Activated CD4-positive, alpha-beta T cell treated with anti-CD3 and anti-CD28 coated beads for 24 hours (primary cell): ENCODE results near the gene ZMYND10.

Experiments
- DNase-seq, 2 donors: peaks; one replicate each; pipeline ENCODE4 v3.0.0-alpha.2; 2020; ENCODE audit warnings: low read depth in 2 of 2

The ZMYND10 gene

DNA sequence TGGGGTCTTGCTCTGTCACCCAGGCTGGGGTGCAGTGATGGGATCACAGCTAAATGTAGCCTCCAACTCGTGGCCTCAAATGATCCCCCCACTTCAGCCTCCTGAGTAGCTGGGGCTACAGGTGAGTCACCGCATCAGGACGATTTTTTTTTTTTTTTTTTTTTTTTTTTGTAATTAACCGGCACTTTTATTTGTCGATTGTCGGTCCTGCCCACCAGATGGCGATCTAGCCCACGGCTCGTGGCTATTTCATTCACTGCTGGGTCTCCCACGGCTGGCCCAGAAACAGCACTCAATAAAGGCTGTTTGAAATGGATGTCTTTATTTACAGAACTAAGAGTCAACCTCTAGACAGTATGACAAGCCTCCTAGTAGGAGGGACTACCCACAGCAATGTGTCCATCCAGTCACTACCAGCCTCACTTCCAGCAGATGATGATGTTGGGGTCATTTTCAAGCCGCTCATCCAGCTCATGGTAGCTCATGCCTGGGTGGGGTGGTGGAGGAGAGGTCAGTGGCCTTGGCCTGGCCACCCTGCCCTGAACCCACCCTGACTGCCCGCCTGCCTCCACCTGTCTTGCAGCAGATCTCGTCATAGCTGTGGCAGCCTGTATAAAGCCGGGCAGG is 1.8 kb upstream of the ZMYND10 start:
- DNase-seq = peak; percentile 58 to 64

DNA sequence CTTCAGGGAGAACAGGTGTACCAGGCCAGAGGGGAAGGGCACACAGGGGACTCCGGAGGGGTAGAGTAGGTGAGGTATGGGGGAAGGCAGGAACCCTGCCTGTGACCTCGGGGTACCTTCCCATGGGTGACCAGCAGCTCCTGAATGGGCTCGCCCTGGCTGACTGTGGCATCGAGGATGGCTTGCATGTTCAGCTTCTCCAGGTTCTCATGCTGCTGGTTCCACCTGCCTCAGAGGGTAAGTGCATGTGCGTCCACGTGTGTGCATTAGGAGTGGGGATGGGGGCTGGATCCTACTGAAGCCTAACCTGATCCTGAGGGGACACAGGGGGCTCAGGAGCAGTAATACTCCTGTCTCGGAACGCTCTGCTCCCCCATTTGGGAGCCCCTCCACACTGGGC is 524 bp downstream of the ZMYND10 start:
- DNase-seq = no peak

DNA sequence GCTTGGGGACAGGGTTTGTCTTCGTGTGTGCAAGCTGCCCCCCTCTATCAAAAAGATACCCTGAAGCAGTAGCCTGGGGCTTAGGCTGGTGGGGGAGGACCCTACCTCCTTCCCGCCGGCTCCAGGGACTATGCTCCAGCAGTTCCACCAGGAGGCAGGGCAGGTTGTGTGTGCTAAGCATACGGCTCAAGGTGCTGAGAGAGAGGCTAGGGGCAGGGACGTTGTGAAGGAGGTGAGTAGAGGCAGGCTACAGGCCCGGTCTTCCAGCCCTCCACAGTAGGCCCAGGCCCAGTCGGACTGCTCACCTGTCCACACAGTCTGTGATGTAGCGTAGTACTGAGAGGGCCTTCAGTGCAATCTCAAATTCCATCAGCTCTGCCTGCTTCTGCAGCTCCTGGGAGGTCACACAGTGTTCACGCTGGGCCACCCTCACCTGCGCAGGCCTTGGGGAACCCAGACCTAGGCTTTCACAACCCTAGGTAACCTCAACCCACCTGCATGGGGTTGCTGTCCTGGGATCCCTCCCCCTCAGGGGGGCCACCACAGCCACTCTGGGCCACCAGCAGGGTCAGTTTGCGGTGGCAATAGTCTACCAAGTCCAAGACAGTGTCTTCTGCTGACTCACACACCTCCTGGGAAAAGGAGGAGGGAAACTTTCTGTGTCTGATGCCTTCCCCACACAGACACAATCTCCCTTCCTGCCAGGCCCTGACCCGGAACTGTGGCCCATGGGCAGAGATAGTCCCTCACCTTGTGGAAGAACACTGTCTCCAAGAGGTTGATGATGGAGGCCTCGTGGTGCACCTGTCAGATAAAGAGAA is 2.5 kb downstream of the ZMYND10 start:
- DNase-seq = no peak

DNA sequence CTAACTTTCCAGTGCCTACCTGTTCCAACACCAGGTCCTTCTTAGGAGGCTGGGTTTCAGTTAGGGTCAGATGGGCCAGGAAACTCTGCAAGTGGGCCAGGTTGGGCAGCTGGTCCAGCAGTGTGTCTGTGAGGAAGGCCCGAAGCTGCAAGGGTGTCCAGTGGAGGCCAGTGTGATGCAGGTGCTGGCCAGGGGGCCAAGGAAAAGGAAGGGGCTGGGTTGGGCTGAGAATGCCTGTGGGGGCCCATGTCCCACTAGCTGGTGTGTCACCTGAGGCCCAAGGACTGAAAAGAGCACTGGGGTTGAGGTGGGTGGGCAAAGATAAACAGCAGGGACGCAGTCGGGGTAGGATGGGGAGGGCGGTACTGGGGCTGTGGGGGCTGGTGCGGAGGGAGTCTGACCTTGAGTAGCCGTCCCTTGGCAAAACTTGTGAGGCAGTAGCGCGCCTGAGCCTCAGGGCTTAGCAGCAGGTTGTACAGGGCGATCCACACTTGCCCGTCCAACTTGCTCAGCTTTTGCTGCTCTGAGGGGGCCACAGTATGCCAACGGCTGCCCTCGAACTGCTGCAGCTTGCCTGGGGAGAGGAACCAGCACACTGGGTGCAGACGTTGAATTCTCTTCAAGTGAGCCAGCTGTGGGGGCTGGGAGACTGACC is 3.4 kb downstream of the ZMYND10 start:
- no peak for DNase-seq

DNA sequence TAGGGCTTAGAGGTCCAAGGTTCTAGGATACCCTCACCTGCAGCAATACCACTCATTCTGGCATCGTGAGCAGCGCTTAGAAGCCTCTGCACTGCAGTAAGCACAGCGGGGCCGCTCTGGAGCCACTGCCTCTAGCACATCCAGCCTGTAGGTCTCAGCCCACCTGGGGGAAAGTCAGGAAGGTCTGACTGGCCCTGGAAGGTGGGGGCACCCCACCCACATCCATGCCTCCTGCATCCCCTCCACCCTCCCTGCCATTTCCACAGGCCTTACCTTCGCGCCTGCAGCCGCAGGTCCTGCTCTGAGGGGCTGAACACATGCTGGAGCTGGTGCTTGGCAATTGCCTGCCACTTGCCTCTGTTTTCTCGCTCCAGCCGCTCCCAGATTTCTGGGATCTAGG is 4.0 kb downstream of the ZMYND10 start:
- no peak for DNase-seq

DNA sequence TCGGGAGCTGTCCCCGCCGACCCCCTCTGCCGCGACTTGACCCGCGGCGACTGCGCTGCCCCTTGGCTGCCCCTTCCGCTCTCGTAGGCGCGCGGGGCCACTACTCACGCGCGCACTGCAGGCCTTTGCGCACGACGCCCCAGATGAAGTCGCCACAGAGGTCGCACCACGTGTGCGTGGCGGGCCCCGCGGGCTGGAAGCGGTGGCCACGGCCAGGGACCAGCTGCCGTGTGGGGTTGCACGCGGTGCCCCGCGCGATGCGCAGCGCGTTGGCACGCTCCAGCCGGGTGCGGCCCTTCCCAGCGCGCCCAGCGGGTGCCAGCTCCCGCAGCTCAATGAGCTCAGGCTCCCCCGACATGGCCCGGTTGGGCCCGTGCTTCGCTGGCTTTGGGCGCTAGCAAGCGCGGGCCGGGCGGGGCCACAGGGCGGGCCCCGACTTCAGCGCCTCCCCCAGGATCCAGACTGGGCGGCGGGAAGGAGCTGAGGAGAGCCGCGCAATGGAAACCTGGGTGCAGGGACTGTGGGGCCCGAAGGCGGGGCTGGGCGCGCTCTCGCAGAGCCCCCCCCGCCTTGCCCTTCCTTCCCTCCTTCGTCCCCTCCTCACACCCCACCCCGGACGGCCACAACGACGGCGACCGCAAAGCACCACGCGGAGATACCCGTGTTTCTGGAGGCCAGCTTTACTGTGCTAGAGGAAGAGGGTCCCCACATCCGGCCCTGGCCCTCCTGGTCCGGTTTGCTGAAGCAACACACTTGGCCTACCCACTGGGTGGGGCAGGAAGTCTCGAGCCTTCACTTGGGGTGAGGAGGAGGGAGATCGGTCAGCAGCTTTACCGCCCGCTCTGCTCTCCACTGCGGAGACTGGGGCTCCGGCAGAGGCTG is 4.8 kb downstream of the ZMYND10 start, which contains the start of gene RASSF1:
Gene RASSF1 (minus strand): TSS at position 389 of the 882 bp plus-strand sequence. CDS start 31 bp downstream, at position 358.
- peak in 1 of 2 donors; percentile 71 for DNase-seq

DNA sequence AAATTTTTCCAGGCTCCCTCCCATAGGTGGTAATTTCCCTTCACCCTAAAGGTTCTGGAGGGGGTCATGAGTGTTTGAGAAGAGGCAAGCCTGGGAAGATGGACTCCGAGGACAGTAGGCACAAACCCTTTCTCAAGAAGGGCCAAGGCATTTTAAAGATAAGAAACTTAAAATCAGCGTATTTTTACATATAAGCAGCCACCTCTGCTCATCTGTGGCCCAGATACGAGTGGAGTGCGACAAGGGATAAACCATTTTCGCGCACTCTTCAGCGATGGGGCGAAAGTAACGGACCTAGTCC is 5.4 kb downstream of the ZMYND10 start:
- no peak for DNase-seq

DNA sequence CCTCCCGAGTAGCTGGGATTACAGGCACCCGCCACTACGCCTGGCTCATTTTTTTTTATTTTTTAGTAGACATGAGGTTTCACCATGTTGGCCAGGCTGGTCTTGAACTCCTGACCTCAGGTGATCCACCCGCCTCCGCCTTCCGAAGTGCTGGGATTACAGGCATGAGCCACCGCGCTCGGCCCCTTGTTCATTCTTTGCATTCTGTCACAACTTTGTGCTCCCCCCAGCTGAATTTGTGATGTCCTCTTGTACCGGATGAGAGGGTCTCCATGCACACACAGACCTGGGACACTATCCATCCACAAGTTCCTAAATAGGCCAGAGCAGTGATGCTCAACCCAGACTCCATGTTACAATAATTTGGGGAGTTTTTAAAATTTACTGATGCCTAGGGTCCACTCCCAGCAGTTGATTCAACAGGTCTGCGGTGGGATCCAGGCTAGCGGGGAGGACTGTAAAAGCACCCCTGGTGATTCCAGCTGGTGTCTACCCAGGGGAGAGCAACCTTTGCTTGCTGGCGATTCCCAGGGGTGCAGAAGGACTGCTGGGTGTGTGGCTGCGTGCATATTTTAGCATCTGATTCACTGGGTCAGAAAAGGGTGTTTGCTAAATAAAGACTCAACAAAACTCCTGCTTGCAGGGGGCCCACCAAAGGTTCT is 5.9 kb downstream of the ZMYND10 start:
- no peak for DNase-seq

DNA sequence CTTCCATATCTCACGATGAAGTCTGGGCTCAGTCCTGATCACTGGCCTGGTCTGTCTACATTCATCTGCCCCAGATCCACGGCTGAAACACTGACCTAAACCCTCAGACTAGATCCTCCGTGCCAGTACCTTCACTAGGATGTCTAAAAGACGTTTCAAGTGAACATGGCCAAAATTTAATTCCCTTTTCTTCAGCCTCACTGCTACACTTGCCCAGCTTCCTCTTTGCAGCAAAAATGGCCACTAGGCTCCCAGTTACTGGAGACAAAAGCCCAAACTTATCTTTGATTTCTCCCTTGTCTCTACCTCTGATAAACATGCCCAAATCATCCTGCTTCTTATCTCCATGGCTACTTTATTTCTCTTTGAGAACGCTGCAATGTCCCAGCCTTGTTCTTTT is 6.6 kb downstream of the ZMYND10 start:
- no peak for DNase-seq

DNA sequence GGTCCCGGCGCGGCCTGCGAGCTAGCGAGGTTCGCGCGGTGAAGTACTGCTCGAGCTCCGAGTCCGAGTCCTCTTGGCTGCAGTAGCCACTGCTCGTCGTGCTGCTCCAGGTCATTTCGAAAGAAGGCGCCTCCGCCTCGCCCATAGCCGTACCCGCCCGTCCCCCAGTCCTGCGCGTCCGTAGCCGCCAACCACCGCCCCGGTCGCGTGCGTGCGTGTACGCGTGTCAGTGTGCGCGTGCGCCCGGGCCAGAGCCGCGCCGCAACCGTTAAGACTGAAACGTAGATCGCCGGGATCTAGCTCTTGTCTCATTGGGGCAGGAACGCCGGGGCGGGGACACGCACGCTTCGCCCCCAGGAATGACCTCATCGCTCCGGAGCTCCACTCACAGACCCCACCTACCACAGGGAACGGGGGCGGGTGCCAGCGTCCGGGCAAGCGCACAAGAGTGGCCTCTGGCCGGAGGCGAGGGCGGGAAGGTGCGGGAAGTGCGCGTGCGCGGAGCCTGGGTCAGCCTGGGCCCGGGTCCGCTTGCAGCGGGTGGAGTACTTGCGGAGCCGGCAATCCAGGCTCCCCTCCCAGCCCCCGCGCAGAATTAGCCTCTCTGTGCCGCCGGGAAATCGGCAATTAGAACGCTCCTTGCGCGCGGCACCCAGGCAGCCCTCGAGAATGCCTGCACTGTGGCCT is 8.2 kb downstream of the ZMYND10 start:
- DNase-seq = peak; percentile 94 to 97

DNA sequence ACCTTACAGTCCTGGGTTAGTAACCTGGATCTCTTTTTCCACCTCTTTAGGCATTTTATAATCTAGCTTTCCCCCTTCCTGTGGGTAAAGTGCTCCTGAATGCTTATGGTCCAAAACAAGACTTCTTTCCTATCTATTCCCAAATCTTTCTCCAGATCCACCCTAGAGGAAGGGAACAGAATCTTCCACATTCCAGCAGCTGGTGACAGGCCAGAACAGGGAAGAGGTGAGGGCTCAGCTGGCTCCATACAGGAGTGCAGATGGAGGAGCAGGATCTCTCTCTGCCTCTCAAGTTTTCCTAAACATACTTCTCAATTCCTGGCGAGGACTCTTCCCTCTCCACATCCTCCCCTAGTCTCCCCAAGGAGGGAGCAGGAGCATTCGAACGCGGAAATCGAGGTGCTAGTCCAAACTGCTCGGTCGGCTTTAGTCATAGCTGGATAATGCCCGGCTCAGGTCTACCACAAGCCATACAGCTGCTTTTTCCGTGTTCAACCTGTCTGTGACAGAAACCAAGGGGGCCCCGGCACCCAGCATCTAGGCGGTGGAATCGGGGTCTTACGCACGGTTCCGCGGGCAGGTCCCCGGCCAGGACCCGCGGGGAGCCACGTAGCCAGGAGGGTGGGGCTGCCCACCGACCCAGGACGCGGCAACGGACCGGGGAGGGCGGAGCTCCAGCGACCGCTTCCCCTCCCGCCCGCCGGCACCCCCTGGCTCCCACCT is 8.9 kb downstream of the ZMYND10 start:
- no peak for DNase-seq

DNA sequence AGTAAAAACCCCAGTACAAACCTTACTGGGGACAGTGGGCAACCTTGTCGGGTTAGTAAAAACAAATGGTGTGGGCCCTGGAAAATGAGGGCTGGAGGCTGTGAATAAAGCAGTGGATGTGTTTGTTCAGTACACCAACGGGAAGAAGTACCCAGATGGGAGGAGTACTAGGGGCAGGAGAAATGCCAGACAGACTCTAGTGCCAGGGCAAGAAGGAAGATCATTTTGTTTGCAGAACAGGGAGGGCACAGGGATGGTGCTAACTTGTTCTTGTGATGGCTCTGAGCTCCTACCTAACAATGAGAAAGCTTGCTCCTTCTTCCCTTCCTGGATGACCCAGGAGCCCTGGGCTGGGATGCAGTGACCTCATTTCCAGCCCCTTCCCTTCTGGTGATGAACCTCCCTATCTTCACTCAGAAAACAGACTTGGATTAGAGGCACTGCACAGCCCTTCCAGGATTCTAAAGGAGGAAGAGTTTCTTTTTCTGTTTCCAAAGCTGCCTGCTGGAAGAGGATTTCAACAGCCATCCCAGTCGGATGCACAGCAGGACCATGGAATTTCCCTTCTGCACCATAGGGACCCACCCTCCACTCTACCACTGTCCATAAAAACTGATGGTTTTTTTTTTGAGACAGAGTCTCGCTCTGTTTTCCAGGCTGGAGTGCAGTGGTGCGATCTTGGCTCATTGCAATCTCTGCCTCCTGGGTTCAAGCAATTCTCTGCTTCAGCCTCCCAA is 11.0 kb downstream of the ZMYND10 start:
- DNase-seq = no peak

DNA sequence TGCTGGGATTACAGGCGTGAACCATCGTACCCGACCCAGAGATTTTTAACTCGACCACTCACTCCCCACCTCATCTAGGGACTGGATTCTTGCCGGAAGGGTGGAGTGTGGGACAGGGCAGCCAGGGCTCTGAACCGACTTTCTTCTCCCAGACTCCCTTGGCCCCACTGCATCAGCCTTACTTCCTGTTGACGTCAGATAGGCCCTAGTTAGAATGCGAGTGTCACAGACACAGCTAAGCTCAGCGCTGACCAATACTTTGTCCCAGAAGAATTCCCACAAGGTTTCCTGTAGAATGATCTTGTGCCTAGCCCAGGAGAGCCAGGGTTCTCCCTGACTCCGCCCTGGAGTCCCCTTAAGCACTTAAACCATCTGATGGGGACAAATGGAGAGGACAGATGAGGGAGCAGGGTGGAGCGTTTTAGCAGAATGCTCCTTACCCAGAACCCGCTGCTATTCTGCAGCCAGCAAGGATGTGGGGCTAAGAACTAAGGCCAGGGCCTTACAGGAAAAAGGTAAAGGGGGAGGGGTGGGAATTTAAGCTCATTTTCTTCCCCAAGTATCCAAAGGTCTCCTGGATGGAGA is 11.7 kb downstream of the ZMYND10 start:
- DNase-seq = no peak

DNA sequence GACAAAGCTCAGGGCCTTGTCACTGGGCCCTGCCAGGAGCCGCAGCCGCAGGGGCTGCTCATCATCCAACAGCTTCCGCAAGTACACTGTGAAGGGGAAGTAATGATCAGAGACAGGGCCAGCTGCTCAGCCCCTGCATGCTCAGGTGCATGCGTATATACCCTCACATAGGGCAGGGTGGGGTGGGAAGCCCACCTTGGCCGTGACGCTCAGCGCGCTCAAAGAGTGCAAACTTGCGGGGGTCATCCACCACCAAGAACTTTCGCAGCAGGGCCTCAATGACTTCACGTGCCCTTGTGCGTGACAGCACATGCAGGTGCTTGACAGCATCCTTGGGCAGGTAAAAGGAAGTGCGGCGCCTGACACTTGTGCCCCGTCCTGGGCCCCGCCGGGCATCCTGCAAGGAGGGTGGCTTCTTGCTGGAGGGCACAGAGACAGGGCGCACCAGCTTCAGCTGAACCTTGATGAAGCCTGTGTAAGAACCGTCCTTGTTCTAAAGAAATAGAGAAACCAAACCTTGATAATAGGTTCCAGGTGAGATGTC is 14.1 kb downstream of the ZMYND10 start:
- no peak for DNase-seq

DNA sequence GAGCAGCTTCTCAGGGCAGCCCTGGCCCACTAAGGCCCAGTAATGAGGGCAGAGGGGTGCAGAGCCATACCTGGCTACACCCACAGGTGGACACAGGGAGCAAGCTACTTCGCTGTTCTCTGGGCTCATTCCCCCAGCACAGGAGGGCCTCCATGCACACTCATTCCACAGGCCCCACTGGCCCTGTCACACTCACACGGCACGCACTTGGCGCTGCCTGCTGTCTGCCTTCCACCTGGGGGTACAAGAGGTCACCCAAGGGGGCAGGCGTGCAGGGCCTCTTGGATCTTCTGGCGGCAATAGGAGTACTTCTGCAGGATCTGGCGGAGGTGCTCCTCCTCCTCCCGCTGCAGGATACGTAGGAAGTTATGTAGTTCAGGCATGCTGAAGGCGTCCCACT is 15.2 kb downstream of the ZMYND10 start:
- DNase-seq = no peak

DNA sequence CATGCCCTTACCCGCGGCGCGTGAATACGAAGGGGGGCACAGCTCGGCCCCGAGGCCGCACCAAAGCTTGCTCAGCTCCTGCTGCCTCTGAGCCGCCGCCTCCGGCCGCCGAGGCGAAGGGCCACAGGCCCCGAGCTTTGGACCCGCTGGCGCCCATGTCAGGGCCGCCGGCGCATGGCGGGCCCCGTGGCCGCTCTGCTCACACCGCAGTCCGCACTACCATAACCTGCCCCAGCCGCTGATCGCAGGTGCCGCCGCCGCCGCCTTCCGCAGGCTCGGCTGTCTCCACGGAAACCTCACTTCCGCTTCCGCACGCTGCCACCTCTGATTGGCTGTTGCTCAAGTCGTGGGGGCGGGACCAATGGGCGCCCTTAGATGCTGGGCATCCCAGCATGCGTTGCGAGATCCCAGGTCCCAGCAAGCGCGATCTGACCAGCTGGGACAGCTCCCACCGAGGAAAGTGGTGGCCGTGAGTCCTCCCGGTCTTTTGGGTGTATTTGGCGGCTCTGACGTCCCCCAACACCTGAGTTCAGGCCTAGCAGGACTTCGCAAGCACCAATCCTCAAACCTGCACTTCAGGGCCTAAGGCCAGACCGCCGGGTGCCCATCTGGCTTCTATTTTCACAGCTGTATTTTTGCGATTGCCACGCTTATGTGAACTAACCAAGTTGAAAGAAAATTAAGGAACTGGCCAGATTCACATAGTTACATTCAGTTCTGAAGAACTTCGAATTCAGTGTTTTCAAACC is 17.4 kb downstream of the ZMYND10 start, which contains the start of gene TUSC2:
Gene TUSC2 (minus strand): TSS at position 281 of the 749 bp plus-strand sequence. CDS start 124 bp downstream, at position 157.
- peak; percentile 91 to 95 for DNase-seq

DNA sequence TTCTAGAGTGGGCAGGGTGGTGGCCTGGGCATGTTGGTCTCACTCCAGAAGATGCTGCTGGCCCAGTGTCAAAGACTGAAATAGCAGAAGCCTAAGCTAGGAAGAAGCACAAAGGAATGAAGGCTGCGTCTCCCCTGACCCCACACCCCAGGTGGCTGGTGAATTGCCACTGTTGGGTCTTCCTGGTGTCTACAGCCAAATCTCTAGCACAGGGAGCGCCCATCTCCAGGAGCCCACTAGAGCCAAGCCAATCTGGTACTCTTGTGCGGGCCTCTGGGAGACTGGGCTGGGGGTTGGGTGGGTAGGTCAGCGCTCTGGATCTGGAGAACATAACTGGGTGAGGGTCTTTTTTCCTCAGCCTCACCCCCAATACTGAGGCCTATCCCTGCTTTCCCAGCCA is 18.4 kb downstream of the ZMYND10 start:
- DNase-seq = no peak

DNA sequence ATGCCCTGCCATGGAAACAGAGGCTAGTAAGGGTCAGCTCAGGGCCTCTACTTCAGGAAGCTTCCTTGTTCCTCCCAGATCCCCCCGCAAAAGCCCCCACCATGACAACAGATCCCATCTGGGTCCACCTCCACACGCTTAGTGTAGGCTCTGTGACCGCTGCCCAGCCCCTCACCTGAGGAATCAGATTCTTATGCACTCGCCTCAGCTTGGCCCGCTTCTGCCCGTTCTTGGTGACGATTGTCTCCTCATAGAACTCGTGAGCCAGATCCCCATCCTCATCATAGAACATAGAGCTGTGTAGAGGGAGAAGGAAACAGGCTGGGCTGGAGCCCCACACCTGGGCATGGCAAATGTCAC is 19.4 kb downstream of the ZMYND10 start:
- DNase-seq = no peak
